Measurements from ENCODE around the gene STAB1.
A peak's percentile ranks its signal among the peaks of the same experiment; 100 is the strongest.

The STAB1 gene

DNA sequence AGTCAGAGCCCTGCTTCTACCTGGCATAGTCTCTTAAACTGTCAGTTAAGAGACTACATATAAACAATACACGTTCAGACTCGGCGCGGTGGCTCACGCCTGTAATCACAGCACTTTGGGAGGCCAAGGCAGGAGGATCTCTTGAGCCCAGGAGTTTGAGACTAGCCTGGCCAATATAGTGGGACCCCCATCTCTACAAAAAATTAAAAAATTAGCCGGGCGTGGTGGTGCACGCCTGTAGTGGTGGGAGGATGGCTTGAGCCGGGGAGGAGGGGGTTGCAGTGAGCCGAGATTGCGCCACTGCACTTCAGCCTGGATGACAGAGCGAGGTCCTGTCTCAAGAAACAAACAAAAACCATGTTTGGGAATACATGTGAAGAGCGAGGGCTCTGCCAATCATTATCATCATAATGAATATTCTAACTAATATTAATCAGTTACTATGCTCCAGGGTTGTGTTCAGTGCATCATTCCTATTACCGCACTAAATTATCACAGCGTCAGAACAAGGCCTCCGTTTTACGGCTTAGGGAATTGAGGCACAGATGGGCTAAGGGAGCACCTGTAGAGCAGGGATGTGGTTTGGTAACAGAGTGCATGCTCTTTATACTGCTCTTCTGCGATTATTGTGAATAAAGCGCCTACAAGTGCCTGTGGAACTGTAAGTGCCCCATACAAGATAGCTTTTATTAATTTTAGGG lies 40.4 kb downstream of the STAB1 start:
- peak overlapping the region; percentile 97 for H3K27ac ChIP-seq
- TF ChIP-seq, protein P1, sequence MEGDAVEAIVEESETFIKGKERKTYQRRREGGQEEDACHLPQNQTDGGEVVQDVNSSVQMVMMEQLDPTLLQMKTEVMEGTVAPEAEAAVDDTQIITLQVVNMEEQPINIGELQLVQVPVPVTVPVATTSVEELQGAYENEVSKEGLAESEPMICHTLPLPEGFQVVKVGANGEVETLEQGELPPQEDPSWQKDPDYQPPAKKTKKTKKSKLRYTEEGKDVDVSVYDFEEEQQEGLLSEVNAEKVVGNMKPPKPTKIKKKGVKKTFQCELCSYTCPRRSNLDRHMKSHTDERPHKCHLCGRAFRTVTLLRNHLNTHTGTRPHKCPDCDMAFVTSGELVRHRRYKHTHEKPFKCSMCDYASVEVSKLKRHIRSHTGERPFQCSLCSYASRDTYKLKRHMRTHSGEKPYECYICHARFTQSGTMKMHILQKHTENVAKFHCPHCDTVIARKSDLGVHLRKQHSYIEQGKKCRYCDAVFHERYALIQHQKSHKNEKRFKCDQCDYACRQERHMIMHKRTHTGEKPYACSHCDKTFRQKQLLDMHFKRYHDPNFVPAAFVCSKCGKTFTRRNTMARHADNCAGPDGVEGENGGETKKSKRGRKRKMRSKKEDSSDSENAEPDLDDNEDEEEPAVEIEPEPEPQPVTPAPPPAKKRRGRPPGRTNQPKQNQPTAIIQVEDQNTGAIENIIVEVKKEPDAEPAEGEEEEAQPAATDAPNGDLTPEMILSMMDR (conservative IDR thresholded peaks at IDR 0.05): no peak

DNA sequence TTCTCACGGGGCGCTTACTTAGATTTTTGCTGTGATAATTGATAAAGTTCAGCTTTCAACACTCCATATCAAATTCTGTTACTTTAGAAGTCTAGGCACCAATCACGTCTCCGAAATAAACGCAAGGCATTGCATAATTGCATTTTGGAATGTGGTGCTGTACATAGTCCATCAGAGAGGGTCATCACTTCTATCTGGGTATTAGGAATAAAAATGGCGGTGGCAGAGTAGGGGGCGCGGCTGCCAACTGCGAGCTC lies 40.9 kb downstream of the STAB1 start:
- peak overlapping the region; percentile 97 for H3K27ac ChIP-seq
- TF ChIP-seq, protein P1 (conservative IDR thresholded peaks at IDR 0.05): no peak

DNA sequence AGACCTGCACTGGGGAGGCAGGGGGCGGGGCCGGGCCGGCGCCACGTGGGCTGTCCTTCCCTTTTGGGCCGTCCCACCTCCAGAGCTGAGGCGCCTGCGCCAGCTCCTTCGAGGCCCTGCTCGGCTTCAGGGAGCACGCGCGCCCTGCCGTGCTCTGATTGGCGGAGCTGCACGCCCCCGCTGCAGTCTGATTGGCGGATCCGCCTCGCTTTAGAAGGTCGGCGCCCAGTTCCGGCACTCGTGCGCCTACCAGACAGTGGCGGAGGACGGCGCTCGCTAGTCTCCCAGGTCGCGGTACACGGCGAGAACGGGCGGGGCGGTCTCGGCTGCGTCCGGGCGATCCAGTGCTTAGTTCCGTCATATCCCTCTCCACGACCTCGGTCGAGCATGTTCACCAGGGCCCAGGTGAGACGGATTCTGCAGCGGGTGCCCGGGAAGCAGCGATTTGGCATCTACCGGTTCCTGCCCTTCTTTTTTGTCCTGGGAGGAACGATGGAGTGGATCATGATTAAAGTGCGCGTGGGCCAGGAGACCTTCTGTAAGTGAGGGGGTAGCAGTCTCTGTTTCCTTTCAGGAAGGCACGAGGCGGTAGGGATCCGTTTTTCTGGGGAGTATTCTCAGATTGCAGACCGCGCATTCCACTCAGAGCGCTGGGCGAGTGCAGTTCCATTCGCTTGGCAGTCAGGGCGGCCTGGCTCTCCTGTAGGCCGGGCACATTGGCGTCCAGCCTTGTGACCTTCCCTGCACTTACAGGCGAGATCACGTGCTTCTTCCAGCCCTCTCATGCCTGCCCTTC lies 41.4 kb downstream of the STAB1 start, which contains the start of gene UQCC5:
TSS of gene UQCC5 (plus strand) at position 237 of the 796 bp plus-strand sequence. CDS start at position 388, 151 bp downstream.
- TF ChIP-seq, protein P1 (conservative IDR thresholded peaks at IDR 0.05): no peak
- peak within 1 kb of the TSS; percentile 97 for H3K27ac ChIP-seq

DNA sequence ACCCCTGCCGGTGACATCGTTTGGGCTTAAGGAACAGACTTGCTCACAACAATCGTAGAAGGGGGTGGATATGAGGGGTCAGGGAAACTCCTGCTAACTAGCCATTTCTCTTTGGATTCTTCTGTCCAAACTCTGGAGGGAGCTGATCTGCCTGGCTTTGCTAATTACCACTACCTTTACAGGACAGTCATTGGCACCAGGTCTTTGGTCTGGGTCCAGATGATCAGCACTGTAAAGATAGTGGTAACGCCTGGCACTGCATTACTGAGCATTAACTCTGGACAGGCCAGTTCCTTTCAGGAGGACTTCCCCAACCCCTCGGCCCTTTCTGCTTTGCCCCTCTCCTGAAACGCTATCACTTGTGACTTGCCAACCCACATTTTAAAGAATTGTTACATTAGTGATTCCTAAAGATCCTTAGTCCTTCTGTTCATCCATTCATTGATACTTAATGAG lies 42.1 kb downstream of the STAB1 start:
- TF ChIP-seq, protein P1 (conservative IDR thresholded peaks at IDR 0.05): no peak; the same call in 1 of the 2 replicates
- H3K27ac ChIP-seq: peak overlapping the region; percentile 97

DNA sequence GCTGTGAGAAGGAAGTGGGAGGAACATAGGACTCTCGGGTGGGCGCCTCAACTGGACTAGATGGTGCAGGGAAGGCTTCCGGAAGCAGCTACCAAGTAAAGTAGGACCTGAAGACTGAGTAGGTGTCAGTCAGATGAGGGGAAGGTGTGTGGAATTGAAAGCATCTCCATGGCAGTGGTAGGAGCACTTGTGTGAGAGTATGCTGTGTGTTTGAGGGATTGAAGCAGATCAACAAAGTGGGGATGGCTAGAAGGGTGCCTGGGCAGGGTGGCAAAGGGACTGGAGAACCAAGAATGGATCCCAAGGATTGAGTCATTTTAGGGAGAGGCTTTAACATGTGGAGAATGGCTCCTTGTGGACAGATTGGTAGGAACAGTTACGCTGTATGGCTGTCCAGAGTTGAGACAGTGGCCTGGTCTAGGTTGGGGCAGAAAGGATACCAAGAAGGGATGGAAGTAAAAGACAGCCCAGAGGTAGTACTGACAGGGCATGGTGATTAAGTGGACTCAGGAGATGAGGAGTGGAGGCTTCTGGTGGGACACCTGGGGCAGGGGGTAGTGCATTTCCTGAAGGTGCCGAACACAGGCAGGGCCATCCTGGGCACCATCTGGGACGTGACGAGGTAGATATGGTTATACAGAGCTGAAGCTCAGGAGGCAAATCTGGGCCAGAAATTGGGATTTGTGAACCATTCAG lies 42.7 kb downstream of the STAB1 start:
- H3K27ac ChIP-seq: peak overlapping the region; percentile 97
- TF ChIP-seq, protein P1 (conservative IDR thresholded peaks at IDR 0.05): no peak

DNA sequence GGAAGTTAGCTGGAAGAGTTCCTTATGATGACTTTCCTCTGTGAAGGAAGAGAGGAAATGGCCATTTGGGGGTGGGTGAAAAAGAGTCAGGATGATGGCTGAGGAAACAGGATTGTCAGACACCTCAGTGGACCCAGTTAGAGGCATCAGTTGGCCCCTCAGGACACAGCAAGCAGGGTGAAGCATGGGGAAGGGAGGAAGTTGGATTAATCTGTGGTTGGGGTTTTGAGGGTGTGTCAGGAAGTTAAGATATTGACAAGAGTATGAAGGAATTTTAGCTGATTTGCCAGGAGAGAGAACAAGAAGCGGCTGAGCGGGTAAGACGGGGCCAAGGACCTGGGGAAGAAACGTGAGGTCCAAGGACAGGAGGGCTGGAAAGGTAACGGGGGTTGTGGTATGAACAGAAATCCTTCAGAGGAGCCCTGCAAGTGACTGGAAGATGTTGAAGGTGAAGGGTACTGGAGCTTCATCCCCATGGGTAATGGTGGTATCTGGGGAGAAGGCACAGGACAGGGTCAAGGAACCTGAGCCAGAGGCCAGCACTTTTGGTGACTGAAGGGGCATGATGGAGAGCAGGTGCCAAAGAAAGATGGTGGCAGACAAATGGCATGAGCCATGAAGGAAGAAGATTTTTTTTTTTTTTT lies 44.0 kb downstream of the STAB1 start:
- peak overlapping the region; percentile 97 for H3K27ac ChIP-seq

More for the DNA sequence above, 44.0 kb downstream of the STAB1 start:
- TF ChIP-seq, protein P1 (conservative IDR thresholded peaks at IDR 0.05): no peak

All from VCaP (cell line).